Left hindlimb (tissue), 1 donor: ENCODE results near the gene CACNA2D2.

Experiments used
- DNase-seq: peaks from one replicate; pipeline ENCODE4 v3.0.0-alpha.2; 2018

CACNA2D2 gene

DNA sequence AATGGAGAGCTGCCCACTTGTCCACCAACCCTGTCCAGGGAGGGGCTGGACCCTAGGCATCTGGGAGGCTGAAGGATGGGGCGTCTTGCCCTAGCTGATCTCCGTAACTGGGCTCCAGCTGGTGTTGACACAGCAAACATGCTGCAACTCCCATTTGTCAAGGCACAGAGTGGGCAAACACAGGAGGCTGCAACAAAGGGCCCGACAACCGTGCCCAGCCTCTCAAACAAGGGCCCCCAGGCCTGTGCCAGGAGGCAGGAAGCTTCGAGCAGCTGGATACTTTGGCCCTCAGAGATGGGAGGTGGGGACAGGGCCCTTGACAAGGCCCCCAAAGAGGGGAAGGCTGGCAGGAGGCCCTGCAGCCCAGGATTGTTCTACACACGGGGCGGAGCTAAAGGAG is 79.9 kb downstream of the CACNA2D2 start:
- no peak for DNase-seq

DNA sequence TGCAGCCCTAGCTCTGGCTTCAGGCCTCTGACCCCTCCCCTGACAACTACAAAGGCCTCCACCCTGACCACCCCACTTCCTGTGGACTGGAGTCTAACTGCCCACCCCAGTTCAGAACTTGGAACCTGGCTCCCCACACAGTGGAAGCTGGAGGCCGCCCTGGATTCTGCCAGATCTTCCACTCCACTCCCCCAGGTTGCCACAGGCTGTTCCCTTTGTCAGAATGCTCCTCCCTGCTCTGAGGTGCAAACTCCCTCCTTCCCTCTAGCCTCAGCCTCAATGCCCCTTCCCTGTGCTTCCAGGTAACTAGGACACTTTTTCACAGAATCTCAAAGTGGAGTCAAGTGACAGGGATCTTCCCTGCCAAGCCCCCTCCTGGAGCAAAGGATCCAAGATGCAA is 81.3 kb downstream of the CACNA2D2 start:
- no peak for DNase-seq

DNA sequence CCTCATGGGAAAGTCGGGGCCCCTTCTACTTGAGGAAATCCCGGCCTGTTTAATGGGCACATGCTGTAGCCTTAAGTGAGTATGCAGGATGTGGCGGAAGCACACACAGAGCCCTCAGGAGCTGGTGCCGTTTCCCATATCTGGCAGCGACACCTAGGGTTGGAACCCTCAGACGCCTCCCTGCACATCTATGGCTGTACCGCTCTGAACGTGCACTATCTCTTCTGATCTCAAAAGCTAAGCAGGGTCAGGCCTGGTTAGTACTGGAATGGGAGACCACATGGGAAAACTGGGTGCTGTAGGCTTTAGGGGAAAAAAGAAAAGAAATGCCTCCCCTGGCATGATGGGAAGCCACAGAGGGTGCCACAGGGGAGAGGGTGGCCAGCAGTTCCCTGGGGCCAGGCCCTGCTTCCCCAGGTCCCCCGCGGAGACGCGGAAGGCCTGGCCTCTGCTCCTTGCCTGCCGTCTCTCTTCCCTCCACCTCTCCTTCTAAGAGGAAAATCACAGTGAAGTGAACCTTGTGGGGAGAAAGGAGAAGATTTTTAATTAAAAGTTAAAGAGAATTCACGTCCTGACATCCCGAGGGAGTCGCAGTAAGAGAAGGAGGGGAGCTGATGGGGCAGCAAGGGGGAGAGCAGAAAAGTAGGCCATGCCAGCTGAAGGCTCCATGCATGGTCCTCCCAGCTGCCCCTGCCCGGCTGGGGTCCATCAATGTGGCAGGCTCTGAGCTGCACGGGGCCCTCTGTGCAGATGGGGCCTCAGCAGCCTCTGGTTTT is 83.7 kb downstream of the CACNA2D2 start:
- no peak for DNase-seq

DNA sequence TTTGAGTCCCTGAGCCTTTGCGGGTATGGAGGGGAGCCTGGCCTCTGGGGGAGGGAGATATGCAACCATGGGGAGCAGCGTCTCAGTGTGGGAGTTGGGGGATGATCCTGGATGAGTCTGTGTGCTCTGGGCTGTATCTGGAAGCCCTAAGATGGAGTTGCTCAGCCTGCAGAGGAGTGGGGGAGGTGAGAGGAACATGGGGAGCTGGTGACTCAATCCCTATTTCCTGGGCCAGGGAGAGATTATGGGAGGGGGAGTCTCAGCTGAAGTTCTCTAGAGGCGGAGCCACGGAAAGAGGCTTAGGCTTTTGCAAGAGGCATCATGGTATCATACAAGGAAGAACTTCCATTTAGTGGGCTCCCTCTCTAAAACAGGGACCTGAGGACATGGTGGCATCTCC is 84.6 kb downstream of the CACNA2D2 start:
- DNase-seq: no peak

DNA sequence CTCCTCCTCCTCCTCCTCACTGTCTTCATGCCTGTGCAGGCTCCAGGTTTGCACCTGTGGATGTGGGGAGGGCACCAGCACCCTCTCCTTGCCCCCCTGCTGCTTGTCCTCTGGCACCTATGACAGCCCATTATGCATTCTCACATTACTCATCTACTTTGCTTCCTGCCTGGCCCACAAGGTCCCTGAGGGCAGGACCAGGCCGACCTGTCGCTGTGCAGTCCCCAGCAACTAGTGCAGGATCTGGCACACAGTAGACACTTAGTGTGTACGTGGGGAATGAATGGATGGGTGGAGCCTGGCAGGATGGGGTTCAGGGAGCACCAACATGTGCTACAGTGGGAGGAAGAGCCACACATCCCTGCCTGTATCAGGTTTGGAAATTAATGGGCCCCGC is 85.8 kb downstream of the CACNA2D2 start:
- DNase-seq: no peak

DNA sequence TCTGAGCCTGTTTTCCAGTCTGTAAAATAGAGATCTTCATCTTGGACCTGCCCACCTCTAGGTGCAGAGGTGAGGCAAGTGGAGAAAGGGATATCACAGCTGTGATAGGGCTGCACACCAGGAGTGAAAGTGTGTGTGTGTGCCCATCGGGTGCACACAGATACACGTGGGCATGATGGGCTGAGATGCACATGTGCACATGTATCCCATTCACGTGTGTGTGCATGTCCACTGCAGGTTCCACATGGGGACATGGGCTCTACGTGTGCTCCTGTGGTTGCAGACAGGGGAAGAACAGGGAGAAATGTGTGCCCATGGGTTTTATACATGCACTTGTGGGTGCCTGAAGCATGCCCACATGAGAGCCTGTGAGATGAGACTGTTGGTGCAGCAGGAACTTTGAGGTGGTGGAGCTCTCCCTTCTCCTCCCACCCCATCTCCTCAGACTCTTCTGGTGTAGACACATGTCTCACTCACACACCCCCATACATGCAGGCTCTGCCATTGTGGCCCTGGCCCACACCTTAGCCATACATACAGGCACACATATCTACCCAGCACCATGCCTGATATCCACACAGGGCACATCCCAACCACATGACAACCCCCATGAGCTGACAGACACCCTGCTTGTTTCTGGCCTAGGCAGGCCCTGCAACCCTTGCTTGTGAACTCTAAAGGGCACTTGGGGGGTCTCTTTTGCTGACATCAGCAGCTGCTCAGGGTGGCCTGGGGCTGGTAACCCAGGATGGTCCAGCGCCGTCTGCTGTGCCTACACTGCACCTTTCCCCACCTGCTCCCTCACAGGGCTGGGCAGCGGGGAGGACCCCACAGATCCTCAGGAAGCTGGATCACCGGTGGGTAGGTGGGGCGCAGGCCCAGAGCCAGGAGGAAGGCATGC is 86.4 kb downstream of the CACNA2D2 start:
- DNase-seq: no peak

DNA sequence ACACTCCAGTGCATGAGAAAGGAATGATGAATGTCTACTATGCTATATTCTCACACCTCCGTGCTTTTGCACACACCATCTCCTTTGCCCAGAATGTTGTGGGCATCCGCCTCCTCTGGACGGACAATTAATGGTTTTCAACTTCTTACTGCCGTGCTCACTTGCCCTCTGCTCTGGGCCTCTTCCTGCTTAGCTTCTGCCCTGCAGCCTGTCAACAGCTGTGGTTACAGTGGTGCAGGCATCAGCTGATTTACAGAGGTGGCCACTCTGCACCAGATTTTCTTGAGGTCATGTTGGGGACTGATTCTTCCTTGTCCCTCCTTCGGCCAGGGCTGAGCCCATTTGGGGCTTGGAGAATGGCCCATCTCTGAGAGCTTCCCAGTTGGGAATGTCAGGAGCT is 87.6 kb downstream of the CACNA2D2 start:
- DNase-seq: no peak

DNA sequence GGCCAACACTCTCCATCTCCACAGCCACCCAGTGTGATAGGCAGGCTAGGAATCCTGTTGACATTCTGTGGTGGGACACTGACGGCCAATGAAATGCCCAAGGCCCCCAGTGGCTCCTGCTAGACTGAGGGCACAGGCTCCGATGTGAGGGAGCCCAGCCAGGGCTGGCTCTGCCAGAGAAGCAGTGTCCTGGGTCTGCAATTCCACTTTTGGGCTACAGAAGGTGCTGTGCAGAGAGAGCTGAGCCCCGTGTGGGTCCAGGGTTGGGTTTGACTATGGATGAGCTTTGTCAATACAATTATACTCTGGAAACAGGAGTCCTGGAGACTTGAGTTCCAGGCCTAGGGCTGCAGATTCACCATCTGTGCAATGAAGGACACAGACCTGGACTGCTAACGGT is 88.4 kb downstream of the CACNA2D2 start:
- no peak for DNase-seq

DNA sequence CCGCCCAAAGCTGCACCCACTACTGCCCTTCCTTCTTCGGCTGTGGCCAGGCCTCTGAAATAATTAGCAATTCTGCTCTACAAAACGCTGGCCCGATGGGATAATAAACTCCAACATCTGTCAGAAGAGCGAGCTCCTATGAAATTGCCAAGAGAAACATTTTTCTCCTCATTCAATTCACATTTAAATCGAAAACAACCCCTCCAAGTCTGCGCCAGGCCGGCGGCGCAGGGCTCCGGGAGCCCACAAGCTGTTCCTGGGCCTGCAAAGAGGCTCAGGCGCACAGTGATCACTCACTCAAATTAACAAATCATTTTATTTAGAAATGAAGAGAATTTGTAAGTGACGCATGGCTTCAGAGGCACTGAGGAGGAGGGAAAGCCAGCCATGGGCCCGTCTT is 88.8 kb downstream of the CACNA2D2 start:
- no peak for DNase-seq

DNA sequence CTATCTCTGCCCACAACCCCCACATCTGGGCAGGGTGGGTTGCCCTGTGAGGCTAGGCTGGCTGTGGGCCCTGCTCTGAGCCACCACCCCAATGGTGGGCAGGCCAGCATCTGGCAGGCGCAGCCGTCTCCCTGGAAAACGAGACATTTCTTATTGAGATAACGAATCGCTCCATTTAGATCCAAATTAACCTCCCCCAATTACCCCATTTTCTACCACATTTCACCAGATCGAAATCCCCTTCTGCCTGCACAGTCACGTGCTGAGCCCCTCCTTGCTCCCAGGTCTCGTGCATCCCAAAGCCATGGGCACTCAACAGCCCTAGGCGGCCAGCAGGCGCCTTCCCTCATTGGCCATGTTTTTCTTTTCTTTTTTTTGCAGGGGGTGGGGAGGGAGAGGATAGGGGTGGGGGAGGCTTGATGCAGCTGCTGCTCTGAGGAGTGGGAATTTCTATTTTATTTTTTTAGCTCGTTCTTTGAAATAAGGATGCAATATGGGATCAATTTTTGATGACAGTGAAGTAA is 91.1 kb downstream of the CACNA2D2 start:
- no peak for DNase-seq

DNA sequence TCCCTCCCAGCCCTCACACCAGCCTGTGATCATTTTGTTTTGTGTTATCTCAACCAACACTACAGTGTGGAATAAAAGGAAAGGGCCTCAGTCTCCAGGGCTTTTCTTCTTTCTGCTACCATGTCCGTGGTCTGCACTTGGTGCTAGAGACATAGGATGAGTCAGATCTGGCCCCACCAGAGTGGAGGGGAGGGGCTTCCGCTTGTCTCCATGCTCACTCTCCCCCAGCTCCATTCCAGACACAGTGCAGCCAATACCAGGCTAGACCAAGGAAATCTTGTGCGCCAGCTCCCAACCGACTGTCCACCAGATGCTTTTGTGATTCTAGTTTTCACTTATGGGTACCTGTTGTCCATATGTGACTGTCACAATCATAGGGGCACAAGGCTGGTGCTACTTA is 92.2 kb downstream of the CACNA2D2 start:
- DNase-seq: no peak

DNA sequence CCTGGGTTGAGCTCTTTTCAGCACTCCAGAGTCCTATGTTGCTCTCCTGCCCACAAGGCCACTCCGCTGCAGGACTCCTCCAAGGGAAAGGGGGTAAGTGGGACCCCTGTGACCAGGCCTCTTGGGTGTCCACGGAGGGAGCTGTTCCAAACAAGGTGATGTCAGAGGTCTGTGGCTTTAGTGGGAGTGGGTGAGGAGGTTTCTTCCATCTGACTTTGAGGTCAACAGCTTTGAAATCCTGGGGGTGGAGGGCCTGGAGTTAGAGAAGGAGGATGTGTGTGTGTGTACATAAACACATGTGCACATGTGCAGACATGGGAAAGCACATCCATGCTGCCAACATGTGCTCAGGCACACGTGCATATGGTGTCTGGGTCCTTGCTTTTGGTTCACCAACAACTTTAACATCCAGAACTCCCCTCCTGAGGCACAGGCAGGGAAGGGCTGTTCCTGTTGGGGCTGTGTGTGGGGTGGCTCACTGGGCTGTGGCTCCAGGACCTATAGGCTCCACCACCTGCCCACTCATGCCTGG is 92.8 kb downstream of the CACNA2D2 start:
- DNase-seq: no peak

DNA sequence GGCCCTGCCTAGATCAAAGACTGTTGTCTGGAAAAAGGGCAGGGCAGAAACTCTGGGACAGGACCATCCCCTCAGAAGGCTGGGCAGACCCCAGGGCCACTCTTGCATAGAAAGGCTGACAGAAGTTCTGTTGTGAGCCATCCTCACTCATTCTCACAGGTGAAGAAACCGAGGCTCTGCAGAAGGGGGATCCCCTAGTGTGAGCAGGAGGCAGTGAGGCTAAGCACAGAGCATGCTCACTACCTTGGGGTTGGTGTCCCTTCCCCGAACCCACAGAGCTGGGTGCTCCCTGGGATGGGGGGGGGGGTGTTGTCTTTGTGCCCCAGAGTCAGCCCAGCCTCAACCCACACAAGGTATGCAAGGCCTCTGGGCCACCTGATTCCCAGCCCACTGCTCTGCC is 93.2 kb downstream of the CACNA2D2 start:
- DNase-seq: no peak

DNA sequence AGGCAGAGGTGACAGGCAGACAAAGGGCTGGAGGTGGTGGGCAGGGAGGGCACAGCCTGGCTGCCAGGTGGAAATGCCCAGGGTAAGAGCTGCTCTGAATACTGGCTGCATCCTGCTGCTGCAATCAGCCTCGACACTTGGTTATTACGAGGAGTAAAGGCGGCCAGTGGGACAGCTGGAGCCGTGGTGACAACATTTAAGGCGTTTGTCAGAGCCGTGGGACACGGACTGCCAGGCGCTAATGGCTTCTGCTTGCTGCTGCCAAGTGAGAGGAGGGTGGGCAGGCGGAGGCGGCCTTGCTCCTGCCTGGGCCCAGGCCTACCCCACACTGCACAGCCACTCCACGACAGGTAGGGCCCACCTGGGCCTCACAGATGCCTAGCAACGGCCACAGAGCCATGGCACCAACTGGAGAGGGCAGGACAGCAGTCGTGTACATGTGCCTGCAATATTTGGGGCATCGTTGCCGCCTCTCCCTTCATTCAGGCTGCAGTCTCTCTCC is 94.9 kb downstream of the CACNA2D2 start:
- DNase-seq: no peak

DNA sequence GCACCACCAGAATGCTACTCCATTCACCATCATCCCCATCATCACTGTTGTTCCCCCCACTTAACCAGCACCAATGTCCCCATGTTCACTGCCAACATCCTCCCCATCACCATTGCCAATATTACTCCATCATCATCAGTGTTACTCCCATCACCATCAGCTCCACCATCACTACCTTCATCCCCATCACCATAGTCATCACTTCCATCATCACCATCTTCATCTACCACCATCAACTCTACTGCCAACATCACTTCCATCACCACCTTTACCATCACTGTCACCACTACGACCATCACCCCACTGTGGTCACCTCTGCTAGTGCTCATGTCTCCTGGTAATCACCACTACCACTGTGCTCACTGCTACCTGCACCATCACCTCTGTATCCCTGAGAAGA is 96.9 kb downstream of the CACNA2D2 start:
- no peak for DNase-seq

DNA sequence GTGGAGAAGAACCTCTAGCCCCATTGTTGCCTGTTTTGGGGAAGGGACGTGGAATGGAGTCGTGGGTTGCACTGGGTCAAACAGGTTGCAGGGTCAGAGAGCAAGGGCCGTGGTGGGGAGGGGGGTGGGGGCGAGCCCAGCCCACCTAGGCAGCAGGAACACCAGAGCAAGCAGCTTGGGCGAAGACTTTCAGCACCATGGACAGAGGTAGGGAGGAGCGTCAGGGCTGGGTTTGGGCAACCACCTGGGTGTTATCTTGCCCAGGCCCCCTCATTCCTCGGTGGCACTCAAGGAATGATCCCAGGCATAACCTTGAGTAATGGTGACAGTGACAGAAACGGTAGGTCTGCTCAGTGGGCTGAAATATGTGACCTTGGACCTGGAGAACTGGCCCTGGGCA is 98.2 kb downstream of the CACNA2D2 start:
- DNase-seq: no peak

DNA sequence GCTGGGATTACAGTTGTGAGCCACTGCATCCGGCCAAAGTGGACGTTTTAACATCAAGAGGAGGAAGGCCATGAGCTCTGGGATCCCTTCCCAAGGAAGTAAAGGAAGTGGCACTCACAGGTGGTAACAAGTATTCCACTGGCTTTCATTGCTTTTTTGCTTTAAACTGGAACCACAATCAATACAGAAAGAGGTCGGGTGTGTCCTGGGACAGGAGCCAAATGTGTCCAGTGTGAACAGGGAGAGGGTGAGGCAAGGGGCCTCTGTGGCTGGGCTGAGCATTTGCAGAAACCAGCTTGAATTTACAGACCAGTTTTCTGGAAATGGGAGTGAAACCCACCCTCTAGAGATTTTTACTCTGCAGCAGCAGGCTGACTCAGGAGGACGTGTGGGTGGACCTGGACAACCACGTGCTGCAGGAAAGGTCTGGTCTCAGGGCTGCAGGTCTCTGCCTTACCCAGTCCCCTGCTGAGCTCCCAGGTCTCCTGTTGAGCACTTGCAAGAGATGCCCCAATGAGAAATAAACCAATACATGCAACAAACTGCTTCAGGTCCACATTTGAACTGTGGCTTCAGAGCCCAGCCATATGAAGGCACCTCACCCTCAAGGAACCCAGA is 101.3 kb downstream of the CACNA2D2 start:
- no peak for DNase-seq

DNA sequence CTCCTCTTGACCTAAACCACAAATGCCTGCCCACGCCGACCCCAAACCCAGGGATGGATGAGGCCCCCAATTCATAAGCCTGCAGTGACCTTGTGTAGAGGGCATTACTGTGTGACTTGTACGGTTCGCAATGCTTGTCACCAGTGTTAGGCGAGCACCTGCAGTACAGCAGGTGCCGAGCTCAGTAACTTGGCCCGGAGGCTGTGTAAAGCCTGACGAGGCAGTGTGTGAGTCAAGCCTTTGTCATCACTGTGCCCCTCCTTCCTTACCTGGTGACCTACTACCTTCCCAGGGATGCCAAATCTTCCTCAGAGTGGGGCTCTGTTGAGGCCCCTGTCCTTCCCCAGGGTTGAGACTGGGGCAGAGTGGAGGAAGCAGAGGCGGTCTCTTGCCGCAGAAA is 106.9 kb downstream of the CACNA2D2 start:
- no peak for DNase-seq

DNA sequence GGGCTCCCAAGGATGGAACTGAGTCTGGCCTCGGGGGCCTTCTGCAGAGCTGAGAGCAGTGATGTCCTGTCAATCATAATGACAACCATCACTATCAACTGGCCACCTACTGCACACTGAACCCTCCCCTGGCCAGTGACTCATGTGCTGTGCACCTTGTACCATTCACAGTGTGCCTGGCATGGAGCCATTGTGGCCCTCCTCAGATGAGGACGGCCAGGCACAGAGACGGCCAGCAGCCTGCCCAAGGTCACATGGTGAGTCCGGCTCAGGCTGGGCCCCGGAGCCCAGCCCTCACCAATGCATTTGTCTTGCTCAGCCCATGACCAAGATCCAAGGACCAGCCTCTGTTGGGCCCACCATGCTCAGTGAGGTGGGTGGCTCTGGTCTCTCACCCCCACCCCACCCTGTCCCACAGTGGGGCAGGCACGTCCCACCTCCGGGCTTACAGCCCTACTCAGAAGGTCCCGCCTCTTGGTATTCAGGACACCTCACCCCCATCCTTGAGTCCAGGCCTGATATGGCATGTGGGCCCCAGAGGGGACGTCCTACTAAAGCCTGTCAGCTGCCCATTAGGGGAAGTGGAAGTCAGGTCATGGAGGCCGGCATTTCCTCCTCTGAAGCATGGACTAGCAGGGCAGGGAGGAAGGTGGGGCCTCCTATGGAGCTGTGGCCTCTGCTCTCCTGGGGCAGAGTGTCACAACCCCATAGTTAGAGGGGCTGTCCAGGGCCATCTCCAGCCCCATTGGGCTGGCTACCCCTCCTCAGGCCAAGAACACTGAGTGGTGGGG is 108.2 kb downstream of the CACNA2D2 start:
- no peak for DNase-seq

DNA sequence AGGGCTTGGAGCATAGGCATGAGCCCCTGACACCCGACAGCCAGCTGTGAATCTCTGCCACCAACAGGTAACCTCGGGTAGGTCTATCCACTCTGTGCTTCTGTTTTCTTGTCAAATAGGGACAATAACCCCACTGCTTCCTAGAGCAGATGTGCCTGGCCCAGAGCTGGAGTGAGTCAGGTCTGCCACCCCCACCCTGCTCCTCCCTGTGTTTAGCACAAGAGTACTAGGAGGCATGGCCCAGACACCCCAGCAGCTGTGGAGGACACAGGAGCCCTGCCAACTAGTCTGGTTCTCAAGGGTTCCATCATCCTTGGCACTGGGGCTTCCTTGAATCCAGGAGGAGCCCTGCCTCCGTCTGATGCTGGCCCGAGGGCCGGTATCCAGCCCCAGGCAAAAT is 110.4 kb downstream of the CACNA2D2 start:
- DNase-seq: no peak

DNA sequence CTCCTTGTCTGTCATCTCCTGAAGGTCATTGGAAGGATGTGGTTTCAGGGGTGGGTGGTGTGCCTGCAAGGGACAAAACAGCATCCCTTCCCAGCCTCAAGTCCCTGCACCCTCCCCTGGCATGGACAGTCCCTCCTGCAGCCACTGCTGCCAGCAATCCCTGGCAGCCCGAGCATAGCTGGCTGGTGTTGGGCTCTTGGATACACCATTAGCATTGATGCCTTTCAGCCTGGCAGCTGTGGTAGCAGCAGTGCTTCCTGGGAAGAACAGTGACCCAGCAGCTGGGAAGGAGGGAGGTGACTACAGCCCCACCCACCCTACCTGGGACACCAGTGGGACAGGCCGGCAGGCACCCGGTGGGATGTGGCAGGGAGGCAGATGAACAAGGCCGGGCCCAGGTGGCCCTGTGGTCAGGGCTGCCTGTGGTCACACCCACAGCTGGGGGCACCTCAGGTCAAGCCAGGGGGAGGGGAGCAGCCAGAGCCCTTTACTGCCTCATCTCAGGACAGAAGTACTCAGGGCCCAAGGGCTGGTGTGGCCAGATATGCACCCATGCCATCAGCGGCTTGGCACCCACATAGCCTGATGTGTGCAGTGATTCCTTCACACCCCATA is 111.2 kb downstream of the CACNA2D2 start:
- DNase-seq: no peak
